ENCODE measurements around the gene ROMO1.
A peak's percentile ranks its signal among the peaks of the same experiment; 100 is the strongest.

Gene ROMO1

GRCh38 chr20:35699127-35699956 lies at the start of gene ROMO1, which contains the start of gene NFS1:
ROMO1 (plus strand) TSS chr20:35699405; CDS start chr20:35699633, 228 bp downstream.
NFS1 (minus strand) TSS chr20:35699352; CDS start chr20:35699288, 64 bp downstream.
- DNase-seq, result peak; percentile 92

- no peak for DNase-seq
These were observed 48.6 kb upstream of the ROMO1 start for GRCh38 chr20:35650632-35651031.

DNA sequence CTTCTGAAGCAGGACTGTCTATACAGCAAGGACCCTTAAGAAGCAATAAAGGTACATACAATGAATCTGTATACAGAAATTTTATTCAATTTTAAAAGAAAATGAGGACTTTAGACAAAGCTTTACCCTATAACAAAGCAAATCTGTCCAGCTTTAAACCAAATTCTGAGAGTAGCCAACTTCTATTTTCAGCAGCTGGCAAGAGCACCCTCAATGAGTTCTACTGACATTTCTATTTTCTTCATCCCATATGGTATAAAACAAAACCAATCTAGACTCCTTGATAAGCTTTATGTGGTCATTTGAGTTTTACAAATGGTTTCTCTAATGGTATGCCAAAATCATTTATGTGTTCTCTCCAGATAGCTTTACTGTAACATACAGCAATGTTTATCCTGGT lies 47.2 kb upstream of the ROMO1 start:
- no peak for DNase-seq

DNA sequence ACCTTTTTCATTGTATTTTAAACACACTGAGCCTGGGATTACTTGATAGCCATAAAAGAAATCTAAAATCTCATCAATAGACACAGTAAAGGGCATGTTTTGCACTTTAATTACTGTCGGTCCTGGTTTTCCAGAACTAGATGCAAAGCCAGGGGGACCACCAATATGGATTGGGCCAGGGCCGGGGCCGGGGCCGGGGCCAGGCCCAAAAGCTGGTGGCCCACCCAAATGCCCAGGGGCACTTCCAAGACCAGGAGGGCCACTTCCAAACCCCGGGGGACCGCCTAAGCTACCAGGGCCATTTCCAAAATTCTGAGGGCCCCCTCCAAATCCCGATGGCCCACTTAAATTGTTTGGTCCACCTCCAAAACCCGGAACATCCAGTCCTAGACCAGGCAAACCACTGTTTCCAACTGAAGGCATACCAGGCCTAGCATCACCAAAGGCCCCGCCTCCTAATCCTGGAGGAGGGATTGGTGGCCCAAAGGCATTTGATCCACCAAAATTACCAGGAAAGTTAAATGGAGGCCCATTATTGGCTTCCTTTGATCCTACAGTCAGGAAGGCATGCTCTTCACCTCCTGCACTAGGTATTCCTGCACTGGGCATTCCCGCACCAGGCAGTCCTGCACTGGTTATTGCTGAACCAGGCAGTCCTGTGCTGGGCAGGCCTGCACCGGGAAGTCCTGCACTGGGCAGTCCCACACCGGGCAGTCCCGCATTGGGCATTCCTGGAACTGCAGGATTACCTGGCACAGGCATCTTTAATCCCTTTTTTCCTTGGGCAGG lies 46.4 kb upstream of the ROMO1 start:
- DNase-seq, result no peak

DNA sequence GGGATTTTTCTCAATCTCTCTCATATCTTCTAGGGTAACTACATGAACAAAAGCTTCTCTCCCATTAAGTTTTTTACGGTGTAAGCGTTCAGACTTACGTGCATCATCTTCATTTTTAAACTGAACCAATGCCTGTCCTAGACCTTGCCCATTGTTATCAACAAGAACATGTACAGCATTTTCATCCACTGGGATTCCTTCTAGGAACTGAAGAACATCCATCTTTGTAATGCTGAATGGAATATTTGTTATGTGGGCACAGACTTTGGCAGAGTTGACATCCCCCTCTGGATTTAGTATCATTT lies 45.8 kb upstream of the ROMO1 start:
- no peak for DNase-seq

DNA sequence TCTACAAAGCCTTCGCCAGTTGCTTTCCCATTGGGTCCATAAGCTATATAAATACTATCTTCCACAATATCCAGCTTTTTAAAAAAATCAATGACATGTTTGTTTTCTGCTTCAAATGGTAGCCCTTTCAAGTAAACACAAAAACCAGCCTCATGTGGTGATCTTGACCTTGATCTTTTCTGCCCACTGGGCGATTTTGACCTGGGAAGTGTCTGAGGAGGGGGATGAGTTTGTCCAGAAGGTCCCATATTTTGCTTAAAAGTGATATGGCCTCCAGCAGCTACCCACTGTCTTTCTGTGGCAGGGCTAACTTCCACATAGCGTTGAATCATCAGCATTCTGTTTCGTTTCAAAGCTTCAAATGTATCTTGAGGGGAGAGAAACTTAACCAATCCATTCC lies 45.3 kb upstream of the ROMO1 start:
- no peak for DNase-seq

GRCh38 chr20:35654415-35654814 lies 44.8 kb upstream of the ROMO1 start:
- DNase-seq, result no peak

GRCh38 chr20:35657271-35657670 lies 41.9 kb upstream of the ROMO1 start:
- DNase-seq, result no peak

- DNase-seq, result no peak
These were observed 38.9 kb upstream of the ROMO1 start for GRCh38 chr20:35660122-35660937.

GRCh38 chr20:35661053-35661452 lies 38.2 kb upstream of the ROMO1 start:
- no peak for DNase-seq

GRCh38 chr20:35661908-35662307 lies 37.3 kb upstream of the ROMO1 start:
- no peak for DNase-seq

DNA sequence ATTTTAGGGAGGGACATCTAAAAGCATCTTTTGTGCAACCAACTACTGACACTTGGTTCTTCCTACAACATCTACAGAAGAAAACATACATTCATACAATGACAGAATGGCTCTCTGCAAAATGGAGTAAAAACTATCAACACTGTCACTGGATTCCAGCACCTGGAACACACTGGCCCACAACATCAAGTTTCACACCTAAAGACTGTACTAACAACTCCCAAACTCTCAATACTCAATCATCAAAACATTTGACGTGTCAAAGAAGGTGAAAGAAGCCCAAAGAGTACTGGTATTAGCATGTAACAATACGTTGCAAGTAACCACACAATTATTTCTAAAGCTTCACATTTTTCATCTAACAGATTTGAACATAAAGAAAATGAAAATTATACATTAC lies 36.7 kb upstream of the ROMO1 start:
- DNase-seq, result no peak

DNA sequence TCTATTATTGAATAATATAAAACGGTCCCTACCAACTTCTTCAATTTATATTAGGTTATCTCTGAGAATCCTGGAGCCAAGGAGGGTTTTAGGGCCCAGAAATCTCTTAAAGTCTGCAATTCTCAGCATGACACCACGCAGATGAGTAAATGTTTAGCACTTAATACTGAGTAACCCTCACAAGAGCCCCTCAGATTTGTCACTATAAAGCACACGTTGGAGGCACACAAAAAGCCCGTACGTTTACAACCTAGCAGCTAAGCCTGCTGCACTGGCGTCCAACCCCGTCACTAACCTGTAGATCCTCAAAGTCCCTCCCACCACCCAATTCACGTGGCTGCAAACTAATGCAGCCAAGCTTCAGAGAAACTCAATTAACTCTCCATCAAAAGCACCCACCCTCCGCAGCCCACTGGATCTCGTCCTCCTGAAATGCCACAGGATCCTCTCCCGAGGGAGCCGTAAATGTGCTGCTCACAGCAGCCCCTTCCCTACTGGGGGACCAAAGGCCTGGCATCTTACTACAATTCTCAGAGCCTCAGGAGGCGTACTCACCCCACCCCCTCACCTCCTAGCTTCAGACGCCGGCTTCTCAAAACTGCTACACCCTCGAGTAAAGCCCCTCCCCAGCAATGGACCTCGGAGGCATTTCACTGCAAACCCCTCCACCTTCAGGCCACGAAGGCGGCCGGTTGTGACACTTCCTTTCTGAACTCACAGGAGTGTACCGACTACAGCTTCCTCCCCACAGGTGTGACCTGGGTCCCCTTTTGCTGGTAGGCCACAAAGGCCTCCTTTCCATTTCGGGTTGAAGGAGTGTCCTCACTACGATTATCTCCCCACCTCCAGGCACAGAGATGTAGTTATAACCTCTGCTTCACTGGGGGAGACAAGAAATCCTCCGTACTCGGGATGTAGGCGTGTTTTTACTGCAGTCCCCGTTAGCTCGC lies 35.4 kb upstream of the ROMO1 start:
- peak; percentile 71 for DNase-seq

GRCh38 chr20:35664466-35665206 lies 34.6 kb upstream of the ROMO1 start, which contains the start of the genes CPNE1 and RBM12:
CPNE1 (minus strand) TSS chr20:35664900; CDS start chr20:35632923, 31,977 bp downstream.
RBM12 (minus strand) TSS chr20:35664900; CDS start chr20:35655322, 9,578 bp downstream.
- peak; percentile 94 for DNase-seq

- DNase-seq, result no peak
These were observed 33.3 kb upstream of the ROMO1 start for GRCh38 chr20:35665949-35666288.

GRCh38 chr20:35669221-35669620 lies 30.0 kb upstream of the ROMO1 start:
- DNase-seq, result no peak

DNA sequence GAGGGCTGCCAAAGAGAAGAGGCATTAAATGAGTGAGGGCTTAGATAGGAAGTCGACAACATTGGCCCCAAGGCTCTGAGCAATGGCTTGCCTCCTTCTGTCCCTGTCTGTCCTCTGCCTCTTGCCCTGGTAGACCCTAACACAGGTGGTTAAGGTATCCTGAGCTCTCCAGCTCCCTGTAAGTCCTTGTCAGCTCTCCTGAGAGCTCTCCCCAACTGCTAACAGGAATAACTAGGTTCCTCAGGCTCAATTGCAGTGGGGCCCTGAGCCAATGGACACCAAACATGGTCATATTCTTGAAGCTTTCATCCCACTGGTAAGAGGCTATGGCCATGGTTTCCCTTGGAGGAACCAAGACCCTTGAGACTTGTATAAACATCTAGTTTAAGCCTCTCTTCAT lies 29.5 kb upstream of the ROMO1 start:
- DNase-seq, result no peak

GRCh38 chr20:35673884-35674283 lies 25.3 kb upstream of the ROMO1 start:
- no peak for DNase-seq

GRCh38 chr20:35674921-35675320 lies 24.3 kb upstream of the ROMO1 start:
- DNase-seq, result no peak

GRCh38 chr20:35680452-35681183 lies 18.6 kb upstream of the ROMO1 start:
- peak; percentile 87 for DNase-seq

- DNase-seq, result no peak
These were observed 17.2 kb upstream of the ROMO1 start for GRCh38 chr20:35681960-35682359.
